ENCODE results near the gene TFB2M.

TFB2M gene

GRCh38 chr1:246526915-246527314, 39.1 kb downstream of the TFB2M start:
- no peak overlapping the region for H3K14ac ChIP-seq (ENCODE audit: low read length in 2 of 2)
- 74% methylated on average over 7 of the region's 7 CpGs for WGBS

GRCh38 chr1:246526380-246526779, 39.7 kb downstream of the TFB2M start:
- Histone ChIP-seq H3K14ac (ENCODE audit: low read length in 2 of 2) (no peak overlapping the region), H3K23ac (ENCODE audit: low read length in 2 of 2) (no peak overlapping the region), H2BK120ac (ENCODE audit: low read depth, low read length) (no peak overlapping the region), H3K79me1 (replicated peaks; ENCODE audit: low read length, poor library complexity, severe bottlenecking) (no peaks in the 10 kb centered on the region), H3K9me3 (ENCODE audit: control insufficient read depth, low read length) (peaks cover 14% of the 10 kb centered on the region), H2BK12ac (ENCODE audit: low read length in 2 of 2) (no peak overlapping the region), H4K8ac (ENCODE audit: low read length) (no peak overlapping the region), H3K18ac (ENCODE audit: low read depth in 1 of 2, low read length in 2 of 2) (no peak overlapping the region), H3K27ac (ENCODE audit: low read length, poor library complexity, severe bottlenecking) (no peak overlapping the region), H3K4me3 (ENCODE audit: insufficient read depth in 1 of 2, low read depth in 1 of 2, low read length in 2 of 2) (no peak overlapping the region), H3K4ac (ENCODE audit: low read depth in 1 of 2, low read length in 2 of 2) (no peak overlapping the region), H2BK15ac (ENCODE audit: low read depth, poor library complexity, severe bottlenecking) (no peak overlapping the region), H2BK5ac (ENCODE audit: low read depth, low read length, poor library complexity, severe bottlenecking) (no peak overlapping the region), H3K36me3 (ENCODE audit: control insufficient read depth in 1 of 2, insufficient read depth in 2 of 2, low read depth in 1 of 2, low read length in 2 of 2) (no peaks in the 10 kb centered on the region), H2AK5ac (ENCODE audit: low read length, severe bottlenecking) (no peak overlapping the region), H4K91ac (ENCODE audit: low read length) (no peak overlapping the region), H3K4me1 (ENCODE audit: control insufficient read depth, insufficient read depth, low read depth, low read length) (no peaks in the 10 kb centered on the region), H2AFZ (ENCODE audit: low read depth, low read length) (no peak overlapping the region), H3K4me2 (ENCODE audit: low read length, poor library complexity, severe bottlenecking) (no peak overlapping the region), H3K9ac (ENCODE audit: low read length) (no peak overlapping the region), H3K27me3 (ENCODE audit: control insufficient read depth in 1 of 2, insufficient read depth in 1 of 2, low read length in 2 of 2) (peaks cover under 1 to 5% of the 10 kb centered on the region in 2 experiments)
- no peak for DNase-seq
- WGBS = 86% methylated on average over 4 of the region's 4 CpGs

More at GRCh38 chr1:246526915-246527314, 39.1 kb downstream of the TFB2M start:
- Histone ChIP-seq H3K4ac (ENCODE audit: low read depth in 1 of 2, low read length in 2 of 2) (no peak overlapping the region), H3K4me1 (ENCODE audit: control insufficient read depth, insufficient read depth, low read depth, low read length) (no peaks in the 10 kb centered on the region), H4K8ac (ENCODE audit: low read length) (peak overlapping the region; percentile 7), H3K18ac (ENCODE audit: low read depth in 1 of 2, low read length in 2 of 2) (no peak overlapping the region), H3K9ac (ENCODE audit: low read length) (no peak overlapping the region), H3K27ac (ENCODE audit: low read length, poor library complexity, severe bottlenecking) (no peak overlapping the region), H3K4me2 (ENCODE audit: low read length, poor library complexity, severe bottlenecking) (no peak overlapping the region), H2BK12ac (ENCODE audit: low read length in 2 of 2) (no peak overlapping the region), H3K27me3 (ENCODE audit: control insufficient read depth in 1 of 2, insufficient read depth in 1 of 2, low read length in 2 of 2) (peaks cover 5 to 6% of the 10 kb centered on the region in 2 experiments), H2AFZ (ENCODE audit: low read depth, low read length) (no peak overlapping the region), H3K4me3 (ENCODE audit: insufficient read depth in 1 of 2, low read depth in 1 of 2, low read length in 2 of 2) (no peak overlapping the region), H2BK5ac (ENCODE audit: low read depth, low read length, poor library complexity, severe bottlenecking) (no peak overlapping the region), H3K79me1 (replicated peaks; ENCODE audit: low read length, poor library complexity, severe bottlenecking) (no peaks in the 10 kb centered on the region), H3K9me3 (ENCODE audit: control insufficient read depth, low read length) (peaks cover 14% of the 10 kb centered on the region), H2AK5ac (ENCODE audit: low read length, severe bottlenecking) (no peak overlapping the region), H2BK120ac (ENCODE audit: low read depth, low read length) (no peak overlapping the region), H3K36me3 (ENCODE audit: control insufficient read depth in 1 of 2, insufficient read depth in 2 of 2, low read depth in 1 of 2, low read length in 2 of 2) (no peaks in the 10 kb centered on the region), H2BK15ac (ENCODE audit: low read depth, poor library complexity, severe bottlenecking) (no peak overlapping the region), H3K23ac (ENCODE audit: low read length in 2 of 2) (no peak overlapping the region), H4K91ac (ENCODE audit: low read length) (no peak overlapping the region)
- no peak for DNase-seq

GRCh38 chr1:246519514-246519913, 46.5 kb downstream of the TFB2M start:
- no peak overlapping the region for H2BK15ac ChIP-seq (ENCODE audit: low read depth, poor library complexity, severe bottlenecking)
- no peak overlapping the region for H3K4me3 ChIP-seq (ENCODE audit: insufficient read depth in 1 of 2, low read depth in 1 of 2, low read length in 2 of 2)
- no peak overlapping the region for H2BK120ac ChIP-seq (ENCODE audit: low read depth, low read length)
- H3K27me3 ChIP-seq (ENCODE audit: control insufficient read depth in 1 of 2, insufficient read depth in 1 of 2, low read length in 2 of 2) = peaks cover 0 to 5% of the 10 kb centered on the region in 2 experiments
- H3K23ac ChIP-seq (ENCODE audit: low read length in 2 of 2) = no peak overlapping the region
- H2BK5ac ChIP-seq (ENCODE audit: low read depth, low read length, poor library complexity, severe bottlenecking) = no peak overlapping the region
- 100% methylated on average over 1 of the region's 1 CpG for WGBS
- no peak overlapping the region for H4K8ac ChIP-seq (ENCODE audit: low read length)
- no peak overlapping the region for H3K9ac ChIP-seq (ENCODE audit: low read length)
- H3K4me2 ChIP-seq (ENCODE audit: low read length, poor library complexity, severe bottlenecking) = no peak overlapping the region
- no peak overlapping the region for H4K91ac ChIP-seq (ENCODE audit: low read length)
- no peak for DNase-seq
- no peak overlapping the region for H3K18ac ChIP-seq (ENCODE audit: low read depth in 1 of 2, low read length in 2 of 2)
- H2AK5ac ChIP-seq (ENCODE audit: low read length, severe bottlenecking) = no peak overlapping the region
- no peak overlapping the region for H3K4ac ChIP-seq (ENCODE audit: low read depth in 1 of 2, low read length in 2 of 2)
- no peak overlapping the region for H3K27ac ChIP-seq (ENCODE audit: low read length, poor library complexity, severe bottlenecking)
- no peak overlapping the region for H2BK12ac ChIP-seq (ENCODE audit: low read length in 2 of 2)
- no peaks in the 10 kb centered on the region for H3K79me1 ChIP-seq (replicated peaks; ENCODE audit: low read length, poor library complexity, severe bottlenecking)
- H3K9me3 ChIP-seq (ENCODE audit: control insufficient read depth, low read length) = peaks cover 29% of the 10 kb centered on the region
- no peaks in the 10 kb centered on the region for H3K36me3 ChIP-seq (ENCODE audit: control insufficient read depth in 1 of 2, insufficient read depth in 2 of 2, low read depth in 1 of 2, low read length in 2 of 2)
- no peak overlapping the region for H3K14ac ChIP-seq (ENCODE audit: low read length in 2 of 2)
- no peaks in the 10 kb centered on the region for H3K4me1 ChIP-seq (ENCODE audit: control insufficient read depth, insufficient read depth, low read depth, low read length)
- H2AFZ ChIP-seq (ENCODE audit: low read depth, low read length) = no peak overlapping the region

GRCh38 chr1:246518456-246519205, 47.4 kb downstream of the TFB2M start:
- H3K27ac ChIP-seq (ENCODE audit: low read length, poor library complexity, severe bottlenecking) = no peak overlapping the region
- H4K91ac ChIP-seq (ENCODE audit: low read length) = no peak overlapping the region
- no peaks in the 10 kb centered on the region for H3K79me1 ChIP-seq (replicated peaks; ENCODE audit: low read length, poor library complexity, severe bottlenecking)
- no peak overlapping the region for H2BK12ac ChIP-seq (ENCODE audit: low read length in 2 of 2)
- H3K4me3 ChIP-seq (ENCODE audit: insufficient read depth in 1 of 2, low read depth in 1 of 2, low read length in 2 of 2) = no peak overlapping the region
- H2BK120ac ChIP-seq (ENCODE audit: low read depth, low read length) = no peak overlapping the region
- H3K18ac ChIP-seq (ENCODE audit: low read depth in 1 of 2, low read length in 2 of 2) = no peak overlapping the region
- no peak overlapping the region for H2BK5ac ChIP-seq (ENCODE audit: low read depth, low read length, poor library complexity, severe bottlenecking)
- H3K4me2 ChIP-seq (ENCODE audit: low read length, poor library complexity, severe bottlenecking) = no peak overlapping the region
- no peaks in the 10 kb centered on the region for H3K4me1 ChIP-seq (ENCODE audit: control insufficient read depth, insufficient read depth, low read depth, low read length)
- H3K23ac ChIP-seq (ENCODE audit: low read length in 2 of 2) = no peak overlapping the region
- no peak overlapping the region for H2AFZ ChIP-seq (ENCODE audit: low read depth, low read length)
- no peak overlapping the region for H3K9ac ChIP-seq (ENCODE audit: low read length)
- 88% methylated on average over 17 of the region's 17 CpGs for WGBS
- no peak overlapping the region for H3K4ac ChIP-seq (ENCODE audit: low read depth in 1 of 2, low read length in 2 of 2)
- no peak overlapping the region for H4K8ac ChIP-seq (ENCODE audit: low read length)
- DNase-seq = no peak
- no peak overlapping the region for H2BK15ac ChIP-seq (ENCODE audit: low read depth, poor library complexity, severe bottlenecking)
- peaks cover 37% of the 10 kb centered on the region for H3K9me3 ChIP-seq (ENCODE audit: control insufficient read depth, low read length)
- no peak overlapping the region for H3K14ac ChIP-seq (ENCODE audit: low read length in 2 of 2)
- peaks cover 0 to 5% of the 10 kb centered on the region in 2 experiments for H3K27me3 ChIP-seq (ENCODE audit: control insufficient read depth in 1 of 2, insufficient read depth in 1 of 2, low read length in 2 of 2)
- H2AK5ac ChIP-seq (ENCODE audit: low read length, severe bottlenecking) = no peak overlapping the region
- H3K36me3 ChIP-seq (ENCODE audit: control insufficient read depth in 1 of 2, insufficient read depth in 2 of 2, low read depth in 1 of 2, low read length in 2 of 2) = no peaks in the 10 kb centered on the region
